Ascending aorta (tissue), 2 donors: ENCODE results near the gene TPMT. TPM values are rescaled to one million over a fixed set of nuclear protein-coding genes. Genes with fewer than 3 reads are reported as not detected.

Source experiments
- DNase-seq, 2 donors: peaks; one replicate each; pipeline ENCODE4 v3.0.0-alpha.2; 2019; ENCODE audit warnings: low spot score in 2 of 2
- H3K27ac ChIP-seq, 2 donors: fragments of 200-600 bp; sonication (generic); one replicate each; pipeline ENCODE4 v1.5.1; 2016 to 2017; ENCODE audit warnings: mild to moderate bottlenecking in 1 of 2
- H3K27me3 ChIP-seq: fragments of 200-600 bp; sonication (generic); one replicate; pipeline ENCODE4 v1.5.1; 2017
- H3K36me3 ChIP-seq, 2 donors: fragments of 200-600 bp; sonication (generic); one replicate each; pipeline ENCODE4 v1.5.1; 2016
- H3K4me1 ChIP-seq, 2 donors: fragments of 200-600 bp; sonication (generic); one replicate each; pipeline ENCODE4 v1.5.1; 2016 to 2017; ENCODE audit warnings: mild to moderate bottlenecking in 1 of 2
- H3K4me3 ChIP-seq, 2 donors: fragments of 200-600 bp; sonication (generic); one replicate each; pipeline ENCODE4 v1.5.1; 2016 to 2017; ENCODE audit warnings: mild to moderate bottlenecking in 1 of 2
- H3K9me3 ChIP-seq, 2 donors: fragments of 200-600 bp; sonication (generic); one replicate each; pipeline ENCODE4 v1.5.1; 2016
- CTCF ChIP-seq, 3 experiments: fragments of 200-600 bp in 2 of 3; fragments of 450-650 bp in 1 of 3; sonication (generic) in 2 of 3; IDR thresholded peaks; one replicate each; pipeline ENCODE4 v1.5.1; 2016 to 2019; ENCODE audit warnings: antibody characterized with exemption in 3 of 3, mild to moderate bottlenecking in 1 of 3, moderate library complexity in 1 of 3
- intact Hi-C: fragments of 100-400 bp; cut with DNase I; formaldehyde crosslinking; loops from one replicate; pipeline ENCODE4 v1.15.1; 2023
- total RNA-seq: library from RNA; depleted of rRNA; stranded (reverse); fragments of >200 nt; gene quantifications from one replicate; pipeline ENCODE4 v1.1.0, GENCODE V29; 2016

TPMT gene
- total RNA-seq, 1 donor from 2014 or later, result 1.6 TPM

GRCh38 chr6:18126121-18126520 lies 28.8 kb downstream of the TPMT start:
- intact Hi-C loops, result no loop called here
- Histone ChIP-seq H3K27me3 (no peaks in the 10 kb centered on the region), H3K9me3 (no peaks in the 10 kb centered on the region), H3K4me1 (peaks cover 0 to 10% of the 10 kb centered on the region in 2 donors), H3K36me3 (peaks cover 5 to 6% of the 10 kb centered on the region in 2 donors), H3K4me3 (no peak overlapping the region), H3K27ac (no peak overlapping the region)
- TF ChIP-seq CTCF (IDR thresholded peaks at IDR 0.05), result no peak
- DNase-seq, result no peak

GRCh38 chr6:18122128-18123093 lies 32.5 kb downstream of the TPMT start, which contains the start of gene NHLRC1:
Gene NHLRC1 (minus strand): TSS chr6:18122677. CDS start chr6:18122606, 71 bp downstream.
- TF ChIP-seq CTCF (IDR thresholded peaks at IDR 0.05), result peak; percentile 90 to 98 (median 96)
- Histone ChIP-seq H3K27ac (peak within 1 kb of the TSS; percentile 15 to 63), H3K9me3 (no peaks in the 10 kb centered on the region), H3K4me3 (peak within 1 kb of the TSS; percentile 66 to 77), H3K27me3 (no peaks in the 10 kb centered on the region), H3K4me1 (peaks cover 0 to 10% of the 10 kb centered on the region in 2 donors), H3K36me3 (no peaks in the 10 kb centered on the region)
- peak; percentile 68 to 95 for DNase-seq
- intact Hi-C loops, result loop anchor here (1.0 to 5.0 kb wide), 5 partner anchors 80 to 540 kb away; no protein-coding TSS in a partner anchor

GRCh38 chr6:18121580-18122127 lies 33.2 kb downstream of the TPMT start:
- intact Hi-C loops, result loop anchor here (1.0 to 5.0 kb wide), 5 partner anchors 79 to 539 kb away; no protein-coding TSS in a partner anchor
- no peak for DNase-seq
- Histone ChIP-seq H3K27me3 (no peaks in the 10 kb centered on the region), H3K9me3 (no peaks in the 10 kb centered on the region), H3K4me1 (peaks cover 0 to 10% of the 10 kb centered on the region in 2 donors), H3K36me3 (no peaks in the 10 kb centered on the region), H3K4me3 (peak overlapping the region; percentile 66 to 77), H3K27ac (peak overlapping the region; percentile 15 to 63)
- TF ChIP-seq CTCF (IDR thresholded peaks at IDR 0.05), result no peak

- no peak for DNase-seq
- no peaks in the 10 kb centered on the region for H3K36me3 ChIP-seq
- no peak for TF ChIP-seq CTCF (IDR thresholded peaks at IDR 0.05)
- no peak overlapping the region for H3K4me3 ChIP-seq
- peaks cover 0 to 10% of the 10 kb centered on the region in 2 donors for H3K4me1 ChIP-seq
- intact Hi-C loops, result no loop called here
- no peak overlapping the region for H3K27ac ChIP-seq
- no peaks in the 10 kb centered on the region for H3K27me3 ChIP-seq
- no peaks in the 10 kb centered on the region for H3K9me3 ChIP-seq
These were observed 35.6 kb downstream of the TPMT start for GRCh38 chr6:18119236-18119635.

GRCh38 chr6:18118330-18118729 lies 36.5 kb downstream of the TPMT start:
- Histone ChIP-seq H3K27ac (peak overlapping the region in 1 of 2 donors; percentile 36), H3K27me3 (no peaks in the 10 kb centered on the region), H3K36me3 (no peaks in the 10 kb centered on the region), H3K4me3 (no peak overlapping the region), H3K4me1 (peaks cover 0 to 10% of the 10 kb centered on the region in 2 donors), H3K9me3 (no peaks in the 10 kb centered on the region)
- TF ChIP-seq CTCF (IDR thresholded peaks at IDR 0.05), result no peak
- DNase-seq, result no peak
- intact Hi-C loops, result no loop called here
